Neural crest cell (in vitro differentiated cells): ENCODE data around the gene TMC1. TPM values are rescaled to one million over a fixed set of nuclear protein-coding genes. Genes with fewer than 3 reads are reported as not detected.
A peak's percentile ranks its signal among the peaks of the same experiment; 100 is the strongest.

Source experiments
- DNase-seq: peaks from one replicate; pipeline ENCODE4 v3.0.0; 2021; ENCODE audit warnings: low read depth, mixed read lengths, low spot score
- H3K27ac Mint-ChIP-seq: one replicate; pipeline ENCODE4 v1.8.0; 2021; ENCODE audit warnings: mild to moderate bottlenecking, mixed read lengths; ENCODE audit not compliant: unreplicated experiment
- H3K27me3 Mint-ChIP-seq: 2 replicates; pipeline ENCODE4 v1.8.0; 2021; ENCODE audit warnings: low read depth, mild to moderate bottlenecking, mixed read lengths
- H3K36me3 Mint-ChIP-seq: 2 replicates; pipeline ENCODE4 v1.8.0; 2021; ENCODE audit warnings: low read depth, mild to moderate bottlenecking, mixed read lengths
- H3K4me1 Mint-ChIP-seq: 2 replicates; pipeline ENCODE4 v1.8.0; 2021; ENCODE audit warnings: mixed read lengths
- H3K4me3 Mint-ChIP-seq: one replicate; pipeline ENCODE4 v1.8.0; 2021; ENCODE audit warnings: mild to moderate bottlenecking, mixed read lengths
- H3K9me3 Mint-ChIP-seq: 2 replicates; pipeline ENCODE4 v1.8.0; 2021; ENCODE audit warnings: mixed read lengths
- CTCF ChIP-seq: fragments of 200-600 bp; sonication (generic); conservative IDR thresholded peaks from 2 replicates; pipeline ENCODE4 v1.5.0; 2021; ENCODE audit warnings: antibody characterized with exemption, mild to moderate bottlenecking
- total RNA-seq: library from RNA; stranded (reverse); gene quantifications from 2 replicates; pipeline ENCODE4 v1.2.1, GENCODE V29; 2021

Gene TMC1
- total RNA-seq, 1 donor from 2014 or later, result 0.33 TPM

GRCh38 chr9:72586388-72587130 is 65.2 kb downstream of the TMC1 start:
- H3K9me3 Mint-ChIP-seq, result no peaks in the 10 kb centered on the region
- no peaks in the 10 kb centered on the region for H3K27me3 Mint-ChIP-seq
- H3K4me1 Mint-ChIP-seq, result peaks cover 55% of the 10 kb centered on the region
- H3K4me3 Mint-ChIP-seq, result no peak overlapping the region
- no peaks in the 10 kb centered on the region for H3K36me3 Mint-ChIP-seq
- H3K27ac Mint-ChIP-seq, result no peak overlapping the region
- DNase-seq, result no peak
- no peak for TF ChIP-seq CTCF

GRCh38 chr9:72588336-72588735 is 66.9 kb downstream of the TMC1 start:
- TF ChIP-seq CTCF, result no peak
- Mint-ChIP-seq H3K4me3 (no peak overlapping the region), H3K4me1 (peaks cover 54% of the 10 kb centered on the region), H3K27me3 (no peaks in the 10 kb centered on the region), H3K36me3 (no peaks in the 10 kb centered on the region), H3K27ac (no peak overlapping the region), H3K9me3 (no peaks in the 10 kb centered on the region)
- no peak for DNase-seq

- Mint-ChIP-seq H3K4me1 (peaks cover 52% of the 10 kb centered on the region), H3K9me3 (no peaks in the 10 kb centered on the region), H3K27ac (peak overlapping the region; percentile 74), H3K27me3 (no peaks in the 10 kb centered on the region), H3K4me3 (no peak overlapping the region), H3K36me3 (no peaks in the 10 kb centered on the region)
- DNase-seq, result no peak
- TF ChIP-seq CTCF, result no peak
Observed at GRCh38 chr9:72589667-72590521, 68.5 kb downstream of the TMC1 start.

GRCh38 chr9:72590824-72591223 is 69.4 kb downstream of the TMC1 start:
- DNase-seq, result no peak
- TF ChIP-seq CTCF, result no peak
- Mint-ChIP-seq H3K36me3 (no peaks in the 10 kb centered on the region), H3K4me3 (no peak overlapping the region), H3K27me3 (no peaks in the 10 kb centered on the region), H3K27ac (peak overlapping the region; percentile 29), H3K9me3 (no peaks in the 10 kb centered on the region), H3K4me1 (peaks cover 47% of the 10 kb centered on the region)

GRCh38 chr9:72592502-72593403 is 71.3 kb downstream of the TMC1 start:
- TF ChIP-seq CTCF, result peak; percentile 93
- H3K9me3 Mint-ChIP-seq, result no peaks in the 10 kb centered on the region
- peaks cover 38% of the 10 kb centered on the region for H3K4me1 Mint-ChIP-seq
- H3K4me3 Mint-ChIP-seq, result no peak overlapping the region
- peak; percentile 9 for DNase-seq
- no peak overlapping the region for H3K27ac Mint-ChIP-seq
- H3K36me3 Mint-ChIP-seq, result no peaks in the 10 kb centered on the region
- H3K27me3 Mint-ChIP-seq, result no peaks in the 10 kb centered on the region
